HG02943 (cell line): ENCODE measurements around the gene DELE1.
"Not testable (repeated sequence)": the region's sequence is repeated elsewhere in the genome, so short reads cannot be mapped to it uniquely, and the experiment has no call there.

Experiments
- ATAC-seq: cut with Tn5 transposase; IDR thresholded peaks from one replicate; pipeline ENCODE4 v1.9.1; 2021; ENCODE audit warnings: mild to moderate bottlenecking, low read depth, moderate library complexity; ENCODE audit not compliant: unreplicated experiment

The DELE1 gene

GRCh38 chr5:141920771-141921170 is 2.9 kb upstream of the DELE1 start:
- ATAC-seq, result no peak

GRCh38 chr5:141922827-141923447 is 734 bp upstream of the DELE1 start:
- not testable (repeated sequence) for ATAC-seq

- no peak for ATAC-seq
These were observed 2.8 kb downstream of the DELE1 start for GRCh38 chr5:141926434-141926833.

- ATAC-seq, result no peak
These were observed 4.4 kb downstream of the DELE1 start for GRCh38 chr5:141928051-141928450.

GRCh38 chr5:141929398-141930058 is 5.9 kb downstream of the DELE1 start:
- ATAC-seq, result no peak

- ATAC-seq, result no peak
These were observed 8.0 kb downstream of the DELE1 start for GRCh38 chr5:141931694-141932093.

GRCh38 chr5:141933151-141933550 is 9.5 kb downstream of the DELE1 start:
- ATAC-seq, result no peak

- no peak for ATAC-seq
These were observed 10.6 kb downstream of the DELE1 start for GRCh38 chr5:141934099-141934844.

- no peak for ATAC-seq
These were observed 11.9 kb downstream of the DELE1 start for GRCh38 chr5:141935538-141935937.

GRCh38 chr5:141940695-141941271 is 17.1 kb downstream of the DELE1 start:
- no peak for ATAC-seq

GRCh38 chr5:141941307-141941706 is 17.6 kb downstream of the DELE1 start:
- no peak for ATAC-seq

GRCh38 chr5:141941779-141942178 is 18.1 kb downstream of the DELE1 start:
- no peak for ATAC-seq

GRCh38 chr5:141942185-141942857 is 18.6 kb downstream of the DELE1 start:
- ATAC-seq, result no peak

- ATAC-seq, result no peak
These were observed 20.4 kb downstream of the DELE1 start for GRCh38 chr5:141944076-141944475.

- no peak for ATAC-seq
These were observed 21.9 kb downstream of the DELE1 start for GRCh38 chr5:141945511-141946051.

- no peak for ATAC-seq
These were observed 23.6 kb downstream of the DELE1 start for GRCh38 chr5:141947316-141947715.

GRCh38 chr5:141948812-141949211 is 25.1 kb downstream of the DELE1 start:
- ATAC-seq, result no peak

- no peak for ATAC-seq
These were observed 25.8 kb downstream of the DELE1 start for GRCh38 chr5:141949511-141949910.

GRCh38 chr5:141950207-141951005 is 26.7 kb downstream of the DELE1 start:
- no peak for ATAC-seq

- no peak for ATAC-seq
These were observed 27.7 kb downstream of the DELE1 start for GRCh38 chr5:141951332-141951781.
